ENCODE data around the gene SSC5D.

GRCh38 chr19:55441319-55441691 lies 46.9 kb upstream of the SSC5D start:
- TF ChIP-seq CTCF (conservative IDR thresholded peaks at IDR 0.05; ENCODE audit: low read length) (no peak), EZH2phosphoT487 (IDR thresholded peaks at IDR 0.05; ENCODE audit: borderline replicate concordance) (no peak)

All from Loucy (cell line).